ENCODE results near the gene PARG. TPM values are rescaled to one million over a fixed set of nuclear protein-coding genes. Genes with fewer than 3 reads are reported as not detected.

The PARG gene
- total RNA-seq, 1 experiment from 2014 or later = 57.1 TPM

- TF ChIP-seq ZNF121 (CRISPR knock-in tag; IDR thresholded peaks at IDR 0.05) = no peak
Observed at GRCh38 chr10:49841615-49842332, 100.1 kb downstream of the PARG start (continued).

DNA sequence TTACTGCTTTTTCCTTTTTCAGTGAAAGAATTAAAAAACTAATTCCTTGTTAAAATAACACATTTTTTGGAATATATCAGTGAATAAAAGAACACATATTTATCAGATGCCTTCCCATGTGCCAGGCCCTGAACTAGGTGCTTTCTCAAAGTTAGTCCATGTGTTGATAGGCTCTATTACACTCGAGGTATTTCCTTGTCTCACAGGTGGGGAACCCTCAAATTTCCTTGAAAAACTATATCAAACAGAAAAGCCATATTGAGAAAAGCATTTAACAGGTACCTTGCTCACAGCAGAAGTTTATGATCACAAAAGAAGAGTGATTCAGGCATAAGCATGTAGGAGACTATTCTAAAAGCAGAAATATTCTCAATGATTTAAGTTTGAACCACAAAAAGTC is 104.1 kb downstream of the PARG start:
- H3K9me3 Mint-ChIP-seq = no peaks in the 10 kb centered on the region
- no peaks in the 10 kb centered on the region for H3K27me3 Mint-ChIP-seq (ENCODE audit: low read depth)
- no peak for ATAC-seq
- peak overlapping the region; percentile 53 for H3K27ac Mint-ChIP-seq
- H3K36me3 Mint-ChIP-seq = peaks cover 30% of the 10 kb centered on the region
- H3K4me3 Mint-ChIP-seq = no peak overlapping the region
- peaks cover 37% of the 10 kb centered on the region for H3K4me1 Mint-ChIP-seq
- no peak for DNase-seq (ENCODE audit: low spot score)
- CTCF ChIA-PET = no interaction called here
- POLR2A ChIA-PET = interaction anchor here (0.7 kb wide), 1 partner anchor 104 kb away, joined by 6 read pairs; the partner anchor contains the start of genes PARG and TIMM23B
- TF ChIP-seq, protein P1, sequence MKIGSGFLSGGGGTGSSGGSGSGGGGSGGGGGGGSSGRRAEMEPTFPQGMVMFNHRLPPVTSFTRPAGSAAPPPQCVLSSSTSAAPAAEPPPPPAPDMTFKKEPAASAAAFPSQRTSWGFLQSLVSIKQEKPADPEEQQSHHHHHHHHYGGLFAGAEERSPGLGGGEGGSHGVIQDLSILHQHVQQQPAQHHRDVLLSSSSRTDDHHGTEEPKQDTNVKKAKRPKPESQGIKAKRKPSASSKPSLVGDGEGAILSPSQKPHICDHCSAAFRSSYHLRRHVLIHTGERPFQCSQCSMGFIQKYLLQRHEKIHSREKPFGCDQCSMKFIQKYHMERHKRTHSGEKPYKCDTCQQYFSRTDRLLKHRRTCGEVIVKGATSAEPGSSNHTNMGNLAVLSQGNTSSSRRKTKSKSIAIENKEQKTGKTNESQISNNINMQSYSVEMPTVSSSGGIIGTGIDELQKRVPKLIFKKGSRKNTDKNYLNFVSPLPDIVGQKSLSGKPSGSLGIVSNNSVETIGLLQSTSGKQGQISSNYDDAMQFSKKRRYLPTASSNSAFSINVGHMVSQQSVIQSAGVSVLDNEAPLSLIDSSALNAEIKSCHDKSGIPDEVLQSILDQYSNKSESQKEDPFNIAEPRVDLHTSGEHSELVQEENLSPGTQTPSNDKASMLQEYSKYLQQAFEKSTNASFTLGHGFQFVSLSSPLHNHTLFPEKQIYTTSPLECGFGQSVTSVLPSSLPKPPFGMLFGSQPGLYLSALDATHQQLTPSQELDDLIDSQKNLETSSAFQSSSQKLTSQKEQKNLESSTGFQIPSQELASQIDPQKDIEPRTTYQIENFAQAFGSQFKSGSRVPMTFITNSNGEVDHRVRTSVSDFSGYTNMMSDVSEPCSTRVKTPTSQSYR (CRISPR knock-in tag; IDR thresholded peaks at IDR 0.05) = no peak
- no peak for TF ChIP-seq ZNF263 (CRISPR knock-in tag; IDR thresholded peaks at IDR 0.05; ENCODE audit: low read depth)
- TF ChIP-seq ZNF138 (CRISPR knock-in tag; conservative IDR thresholded peaks at IDR 0.05) = no peak
- no peak for TF ChIP-seq TP53 (CRISPR knock-in tag; IDR thresholded peaks at IDR 0.05)
- no peak for TF ChIP-seq MXD4 (CRISPR knock-in tag; IDR thresholded peaks at IDR 0.05; ENCODE audit: borderline replicate concordance)
- no peak for TF ChIP-seq SMAD4 (CRISPR knock-in tag; IDR thresholded peaks at IDR 0.05)
- no peak for TF ChIP-seq SOX15 (CRISPR knock-in tag; IDR thresholded peaks at IDR 0.05)
- TF ChIP-seq FOXP1 (CRISPR knock-in tag; IDR thresholded peaks at IDR 0.05; ENCODE audit: borderline replicate concordance) = no peak
- no peak for TF ChIP-seq IRF2 (CRISPR knock-in tag; IDR thresholded peaks at IDR 0.05; ENCODE audit: borderline replicate concordance, low read depth)
- no peak for TF ChIP-seq ZNF317 (CRISPR knock-in tag; IDR thresholded peaks at IDR 0.05; ENCODE audit: borderline replicate concordance, low read depth)
- TF ChIP-seq NFATC4 (CRISPR knock-in tag; IDR thresholded peaks at IDR 0.05) = no peak
- TF ChIP-seq, protein P2, sequence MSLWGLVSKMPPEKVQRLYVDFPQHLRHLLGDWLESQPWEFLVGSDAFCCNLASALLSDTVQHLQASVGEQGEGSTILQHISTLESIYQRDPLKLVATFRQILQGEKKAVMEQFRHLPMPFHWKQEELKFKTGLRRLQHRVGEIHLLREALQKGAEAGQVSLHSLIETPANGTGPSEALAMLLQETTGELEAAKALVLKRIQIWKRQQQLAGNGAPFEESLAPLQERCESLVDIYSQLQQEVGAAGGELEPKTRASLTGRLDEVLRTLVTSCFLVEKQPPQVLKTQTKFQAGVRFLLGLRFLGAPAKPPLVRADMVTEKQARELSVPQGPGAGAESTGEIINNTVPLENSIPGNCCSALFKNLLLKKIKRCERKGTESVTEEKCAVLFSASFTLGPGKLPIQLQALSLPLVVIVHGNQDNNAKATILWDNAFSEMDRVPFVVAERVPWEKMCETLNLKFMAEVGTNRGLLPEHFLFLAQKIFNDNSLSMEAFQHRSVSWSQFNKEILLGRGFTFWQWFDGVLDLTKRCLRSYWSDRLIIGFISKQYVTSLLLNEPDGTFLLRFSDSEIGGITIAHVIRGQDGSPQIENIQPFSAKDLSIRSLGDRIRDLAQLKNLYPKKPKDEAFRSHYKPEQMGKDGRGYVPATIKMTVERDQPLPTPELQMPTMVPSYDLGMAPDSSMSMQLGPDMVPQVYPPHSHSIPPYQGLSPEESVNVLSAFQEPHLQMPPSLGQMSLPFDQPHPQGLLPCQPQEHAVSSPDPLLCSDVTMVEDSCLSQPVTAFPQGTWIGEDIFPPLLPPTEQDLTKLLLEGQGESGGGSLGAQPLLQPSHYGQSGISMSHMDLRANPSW (CRISPR knock-in tag; conservative IDR thresholded peaks at IDR 0.05; ENCODE audit: low read depth) = no peak
- TF ChIP-seq CTCF (IDR thresholded peaks at IDR 0.05) = no peak
- no peak for TF ChIP-seq IRF1 (CRISPR knock-in tag; IDR thresholded peaks at IDR 0.05)
- TF ChIP-seq, protein P3, sequence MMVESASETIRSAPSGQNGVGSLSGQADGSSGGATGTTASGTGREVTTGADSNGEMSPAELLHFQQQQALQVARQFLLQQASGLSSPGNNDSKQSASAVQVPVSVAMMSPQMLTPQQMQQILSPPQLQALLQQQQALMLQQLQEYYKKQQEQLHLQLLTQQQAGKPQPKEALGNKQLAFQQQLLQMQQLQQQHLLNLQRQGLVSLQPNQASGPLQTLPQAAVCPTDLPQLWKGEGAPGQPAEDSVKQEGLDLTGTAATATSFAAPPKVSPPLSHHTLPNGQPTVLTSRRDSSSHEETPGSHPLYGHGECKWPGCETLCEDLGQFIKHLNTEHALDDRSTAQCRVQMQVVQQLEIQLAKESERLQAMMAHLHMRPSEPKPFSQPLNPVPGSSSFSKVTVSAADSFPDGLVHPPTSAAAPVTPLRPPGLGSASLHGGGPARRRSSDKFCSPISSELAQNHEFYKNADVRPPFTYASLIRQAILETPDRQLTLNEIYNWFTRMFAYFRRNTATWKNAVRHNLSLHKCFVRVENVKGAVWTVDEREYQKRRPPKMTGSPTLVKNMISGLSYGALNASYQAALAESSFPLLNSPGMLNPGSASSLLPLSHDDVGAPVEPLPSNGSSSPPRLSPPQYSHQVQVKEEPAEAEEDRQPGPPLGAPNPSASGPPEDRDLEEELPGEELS (CRISPR knock-in tag; IDR thresholded peaks at IDR 0.05) = no peak
- TF ChIP-seq, protein P4, sequence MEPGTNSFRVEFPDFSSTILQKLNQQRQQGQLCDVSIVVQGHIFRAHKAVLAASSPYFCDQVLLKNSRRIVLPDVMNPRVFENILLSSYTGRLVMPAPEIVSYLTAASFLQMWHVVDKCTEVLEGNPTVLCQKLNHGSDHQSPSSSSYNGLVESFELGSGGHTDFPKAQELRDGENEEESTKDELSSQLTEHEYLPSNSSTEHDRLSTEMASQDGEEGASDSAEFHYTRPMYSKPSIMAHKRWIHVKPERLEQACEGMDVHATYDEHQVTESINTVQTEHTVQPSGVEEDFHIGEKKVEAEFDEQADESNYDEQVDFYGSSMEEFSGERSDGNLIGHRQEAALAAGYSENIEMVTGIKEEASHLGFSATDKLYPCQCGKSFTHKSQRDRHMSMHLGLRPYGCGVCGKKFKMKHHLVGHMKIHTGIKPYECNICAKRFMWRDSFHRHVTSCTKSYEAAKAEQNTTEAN (CRISPR knock-in tag; IDR thresholded peaks at IDR 0.05) = no peak
- no peak for TF ChIP-seq ZNF416 (CRISPR knock-in tag; IDR thresholded peaks at IDR 0.05)
- no peak for TF ChIP-seq RELA (CRISPR knock-in tag; IDR thresholded peaks at IDR 0.05; ENCODE audit: borderline replicate concordance)
- TF ChIP-seq, protein P5, sequence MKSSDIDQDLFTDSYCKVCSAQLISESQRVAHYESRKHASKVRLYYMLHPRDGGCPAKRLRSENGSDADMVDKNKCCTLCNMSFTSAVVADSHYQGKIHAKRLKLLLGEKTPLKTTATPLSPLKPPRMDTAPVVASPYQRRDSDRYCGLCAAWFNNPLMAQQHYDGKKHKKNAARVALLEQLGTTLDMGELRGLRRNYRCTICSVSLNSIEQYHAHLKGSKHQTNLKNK (CRISPR knock-in tag; IDR thresholded peaks at IDR 0.05) = no peak
